ENCODE results near the gene ZBTB24. TPM values are rescaled to one million over a fixed set of nuclear protein-coding genes. Genes with fewer than 3 reads are reported as not detected.
"Not testable (repeated sequence)": the region's sequence is repeated elsewhere in the genome, so short reads cannot be mapped to it uniquely, and the experiment has no call there.

The ZBTB24 gene
- total RNA-seq, 4 donors from 2014 or later: 4.4 to 12.6 (median 9.0) TPM

- H3K4me3 ChIP-seq: no peak overlapping the region
- H3K27ac ChIP-seq: no peak overlapping the region
- H3K27me3 ChIP-seq: no peaks in the 10 kb centered on the region
- intact Hi-C loops (cut with DNase I; ENCODE audit: low total_unique reads): no loop called here
- TF ChIP-seq CTCF (IDR thresholded peaks at IDR 0.05) (no peak), POLR2A (IDR thresholded peaks at IDR 0.05) (no peak)
- DNase-seq: no peak
- no peaks in the 10 kb centered on the region for H3K4me1 ChIP-seq
- H3K9me3 ChIP-seq: no peaks in the 10 kb centered on the region
- H3K36me3 ChIP-seq: no peaks in the 10 kb centered on the region
These were observed 13.3 kb downstream of the ZBTB24 start for GRCh38 chr6:109469591-109470189.

GRCh38 chr6:109467696-109468095 is 15.3 kb downstream of the ZBTB24 start:
- intact Hi-C loops (cut with DNase I; ENCODE audit: low total_unique reads): no loop called here
- DNase-seq: no peak
- H3K27ac ChIP-seq: no peak overlapping the region
- TF ChIP-seq POLR2A (IDR thresholded peaks at IDR 0.05) (no peak), CTCF (IDR thresholded peaks at IDR 0.05) (no peak)
- H3K27me3 ChIP-seq: no peaks in the 10 kb centered on the region
- no peaks in the 10 kb centered on the region for H3K4me1 ChIP-seq
- no peaks in the 10 kb centered on the region for H3K9me3 ChIP-seq
- no peaks in the 10 kb centered on the region for H3K36me3 ChIP-seq
- no peak overlapping the region for H3K4me3 ChIP-seq

- Histone ChIP-seq H3K4me1 (no peaks in the 10 kb centered on the region), H3K9me3 (no peaks in the 10 kb centered on the region), H3K4me3 (no peak overlapping the region), H3K27me3 (no peaks in the 10 kb centered on the region), H3K27ac (no peak overlapping the region), H3K36me3 (no peaks in the 10 kb centered on the region)
- TF ChIP-seq CTCF (IDR thresholded peaks at IDR 0.05) (no peak), POLR2A (IDR thresholded peaks at IDR 0.05) (no peak)
- no peak for DNase-seq
- intact Hi-C loops (cut with DNase I; ENCODE audit: low total_unique reads): no loop called here
These were observed 16.7 kb downstream of the ZBTB24 start for GRCh38 chr6:109466212-109466923.

GRCh38 chr6:109465772-109466171 is 17.2 kb downstream of the ZBTB24 start:
- no peak for DNase-seq
- Histone ChIP-seq H3K27ac (no peak overlapping the region), H3K4me1 (no peaks in the 10 kb centered on the region), H3K9me3 (no peaks in the 10 kb centered on the region), H3K4me3 (no peak overlapping the region), H3K27me3 (no peaks in the 10 kb centered on the region), H3K36me3 (no peaks in the 10 kb centered on the region)
- intact Hi-C loops (cut with DNase I; ENCODE audit: low total_unique reads): no loop called here
- no peak for TF ChIP-seq POLR2A (IDR thresholded peaks at IDR 0.05)
- TF ChIP-seq CTCF (IDR thresholded peaks at IDR 0.05): no peak

GRCh38 chr6:109461733-109462526 is 21.1 kb downstream of the ZBTB24 start:
- Histone ChIP-seq H3K27ac (no peak overlapping the region), H3K9me3 (no peaks in the 10 kb centered on the region), H3K36me3 (no peaks in the 10 kb centered on the region), H3K27me3 (no peaks in the 10 kb centered on the region), H3K4me3 (no peak overlapping the region), H3K4me1 (no peaks in the 10 kb centered on the region)
- DNase-seq: no peak
- no peak for TF ChIP-seq POLR2A (IDR thresholded peaks at IDR 0.05)
- TF ChIP-seq CTCF (IDR thresholded peaks at IDR 0.05): no peak
- intact Hi-C loops (cut with DNase I; ENCODE audit: low total_unique reads): no loop called here

- H3K9me3 ChIP-seq; H3K4me1 ChIP-seq; DNase-seq; H3K4me3 ChIP-seq; H3K36me3 ChIP-seq; intact Hi-C loops (cut with DNase I; ENCODE audit: low total_unique reads); H3K27me3 ChIP-seq; H3K27ac ChIP-seq: not testable (repeated sequence)
These were observed 21.8 kb downstream of the ZBTB24 start for GRCh38 chr6:109461205-109461604.

Measured in uterus (tissue), 4 donors.